K562 (cell line): ENCODE data around the gene EEF1AKMT4. TPM values are rescaled to one million over a fixed set of nuclear protein-coding genes. Genes with fewer than 3 reads are reported as not detected.

ENCODE experiments used
- ATF3 ChIP-seq, 2 experiments: fragments of 450-650 bp in 1 of 2; sonication (generic) in 1 of 2; formaldehyde crosslinking in 1 of 2; IDR thresholded peaks in 1 of 2; conservative IDR thresholded peaks in 1 of 2; 2 replicates each; pipeline versions ENCODE4 v1.6.1 to v1.8.1; 2016 to 2023; ENCODE audit warnings: mild to moderate bottlenecking in 2 of 2, moderate library complexity in 2 of 2, inconsistent platforms in 1 of 2, missing genetic modification reagents in 1 of 2
- CHAMP1 ChIP-seq: fragments of 450-650 bp; IDR thresholded peaks from 2 replicates; pipeline ENCODE4 v1.6.1; 2016; ENCODE audit warnings: mild to moderate bottlenecking
- HDAC3 ChIP-seq: fragments of 450-650 bp; IDR thresholded peaks from 2 replicates; pipeline ENCODE4 v1.6.1; 2018; ENCODE audit warnings: borderline replicate concordance, mild to moderate bottlenecking, moderate library complexity; ENCODE audit not compliant: partially characterized antibody
- L3MBTL2 ChIP-seq: fragments of 450-650 bp; IDR thresholded peaks from 2 replicates; pipeline ENCODE4 v1.6.1; 2016; ENCODE audit warnings: mild to moderate bottlenecking, moderate library complexity
- MEIS2 ChIP-seq: fragments of 450-650 bp; IDR thresholded peaks from 2 replicates; pipeline ENCODE4 v1.6.1; 2014; ENCODE audit warnings: mild to moderate bottlenecking; ENCODE audit not compliant: partially characterized antibody
- PRDM10 ChIP-seq: fragments of 450-650 bp; IDR thresholded peaks from 2 replicates; pipeline ENCODE4 v1.6.1; 2018; ENCODE audit not compliant: partially characterized antibody
- TBP ChIP-seq: optimal IDR thresholded peaks from 2 replicates; pipeline ENCODE3; 2011; ENCODE audit warnings: low read depth, low read length, improper control_type of control experiment
- TCF7L2 ChIP-seq: fragments of 150-350 bp; IDR thresholded peaks from 2 replicates; pipeline ENCODE4 v1.6.1; 2016; ENCODE audit warnings: low read depth, mild to moderate bottlenecking, low read length, moderate library complexity
- TRIM24 ChIP-seq, 2 experiments: fragments of 450-650 bp; IDR thresholded peaks; 2 replicates each; pipeline ENCODE4 v1.6.1; 2016
- YY1 ChIP-seq, 3 experiments: IDR thresholded peaks; 2 replicates each; pipeline ENCODE4 v1.6.1; 2011; ENCODE audit warnings: low read length in 2 of 3, mild to moderate bottlenecking in 2 of 3, moderate library complexity in 2 of 3, borderline replicate concordance in 1 of 3, control low read depth in 1 of 3, low read depth in 1 of 3; ENCODE audit not compliant: insufficient read depth in 3 of 3, insufficient replicate concordance in 2 of 3, control insufficient read depth in 1 of 3, insufficient read length in 1 of 3; ENCODE audit errors: extremely low read depth in 1 of 3
- ZNF212 ChIP-seq: fragments of 450-650 bp; formaldehyde crosslinking; IDR thresholded peaks from 2 replicates; pipeline ENCODE4 v1.4.0; 2020; ENCODE audit warnings: mild to moderate bottlenecking
- ZNF444 ChIP-seq: fragments of 250-450 bp; sonication (Bioruptor Pico); IDR thresholded peaks from 2 replicates; pipeline ENCODE4 v1.4.0; 2020; ENCODE audit warnings: mild to moderate bottlenecking, moderate library complexity
- ZNF785 ChIP-seq: fragments of 250-450 bp; sonication (Bioruptor Pico); IDR thresholded peaks from 2 replicates; pipeline ENCODE4 v1.4.0; 2020; ENCODE audit warnings: mild to moderate bottlenecking
- polyA plus RNA-seq, 8 experiments: library from polyadenylated mRNA; depleted of rRNA in 4 of 8; stranded (reverse) in 5 of 8; unstranded in 3 of 8; fragments of >200 nt; fragmentation: Nextera tagmentation in 2 of 8; fragmentation: Illumina TruSeq in 1 of 8; extraction: Ambion mirVana in 2 of 8; extraction: Trizol in 1 of 8; gene quantifications; 2 replicates each; pipeline versions ENCODE4 v1.2.1 to v1.2.3, GENCODE V29; 2011 to 2014; ENCODE audit warnings: inconsistent platforms in 1 of 8, missing spikeins in 1 of 8
- total RNA-seq, 7 experiments: library from RNA; depleted of rRNA in 6 of 7; stranded (reverse); fragments of >200 nt in 6 of 7; fragmentation: Illumina TruSeq in 2 of 7; extraction: Trizol in 2 of 7; gene quantifications; 2 replicates each; pipeline versions ENCODE4 v1.2.1 to v1.2.3, GENCODE V29; 2011 to 2021; ENCODE audit warnings: low replicate concordance in 1 of 7
- TF ChIP-seq, protein P1 (sequence below): fragments of 450-650 bp; IDR thresholded peaks from 2 replicates; pipeline ENCODE4 v1.6.1; 2017; ENCODE audit warnings: antibody characterized with exemption, mild to moderate bottlenecking

EEF1AKMT4 gene
- total and polyA plus RNA-seq, 9 of the 15 experiments (the other 6 are each of a cell fraction or from before 2014, with no cell fraction given) = 10.3 to 49.4 (median 18.9) TPM

DNA sequence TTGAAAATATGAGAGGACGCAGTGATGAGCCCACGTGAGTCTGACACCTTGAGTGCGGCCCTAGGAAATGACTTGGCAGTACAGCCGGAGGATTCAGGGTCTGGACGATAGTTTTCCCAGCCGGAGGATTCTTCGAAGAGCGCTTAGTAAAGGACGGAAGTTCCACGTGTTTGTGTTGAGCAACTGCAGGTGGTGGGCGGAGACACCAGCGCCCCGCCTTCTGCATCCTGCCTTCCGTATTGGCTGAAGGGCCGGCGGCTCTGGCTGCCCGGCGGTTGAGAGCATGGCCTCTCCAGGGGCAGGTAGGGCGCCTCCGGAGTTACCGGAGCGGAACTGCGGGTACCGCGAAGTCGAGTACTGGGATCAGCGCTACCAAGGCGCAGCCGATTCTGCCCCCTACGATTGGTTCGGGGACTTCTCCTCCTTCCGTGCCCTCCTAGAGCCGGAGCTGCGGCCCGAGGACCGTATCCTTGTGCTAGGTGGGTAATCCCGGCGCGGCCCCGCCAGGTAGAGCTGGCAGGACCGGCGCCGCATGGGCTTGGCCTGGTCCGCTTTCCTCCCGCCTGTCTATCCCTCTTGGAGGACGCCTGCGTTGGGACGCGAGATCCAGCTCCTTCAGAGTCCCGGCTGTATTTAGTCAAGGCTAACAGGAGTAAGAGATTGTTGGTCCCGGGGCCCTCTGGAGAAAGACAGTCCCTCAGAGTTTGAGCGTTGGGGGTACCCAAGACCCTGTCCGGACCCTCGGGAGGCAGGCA, at the start of gene EEF1AKMT4 (continued):
- peak in 2 of 3 experiments; percentile 80 to 88 for TF ChIP-seq YY1 (IDR thresholded peaks at IDR 0.05; ENCODE audit: borderline replicate concordance in 1 of 3, control insufficient read depth in 1 of 3, extremely low read depth in 1 of 3, insufficient read depth in 3 of 3, insufficient read length in 1 of 3, insufficient replicate concordance in 2 of 3, low read depth in 1 of 3, low read length in 2 of 3)
- peak; percentile 64 for TF ChIP-seq ATF3 (IDR thresholded peaks at IDR 0.05)
- no peak for TF ChIP-seq ATF3 (CRISPR knock-in tag; conservative IDR thresholded peaks at IDR 0.05)
- TF ChIP-seq TBP = peak; percentile 88
- no peak for TF ChIP-seq ZNF785 (CRISPR knock-in tag)
- TF ChIP-seq MEIS2 = no peak
- TF ChIP-seq PRDM10 = peak; percentile 39
- TF ChIP-seq TCF7L2 = 0 out of 2 replicates have a peak, but pooled peaks have one; percentile 24
- no peak for TF ChIP-seq ZNF444 (CRISPR knock-in tag)
- TF ChIP-seq TRIM24 (IDR thresholded peaks at IDR 0.05) = peak in 1 of 2 experiments; percentile 22; a peak in 1 of 4 replicates
- no peak for TF ChIP-seq ZNF212 (CRISPR knock-in tag)
- TF ChIP-seq L3MBTL2 = peak; percentile 80
- no peak for TF ChIP-seq HDAC3
- no peak for TF ChIP-seq CHAMP1
- TF ChIP-seq, protein P1, sequence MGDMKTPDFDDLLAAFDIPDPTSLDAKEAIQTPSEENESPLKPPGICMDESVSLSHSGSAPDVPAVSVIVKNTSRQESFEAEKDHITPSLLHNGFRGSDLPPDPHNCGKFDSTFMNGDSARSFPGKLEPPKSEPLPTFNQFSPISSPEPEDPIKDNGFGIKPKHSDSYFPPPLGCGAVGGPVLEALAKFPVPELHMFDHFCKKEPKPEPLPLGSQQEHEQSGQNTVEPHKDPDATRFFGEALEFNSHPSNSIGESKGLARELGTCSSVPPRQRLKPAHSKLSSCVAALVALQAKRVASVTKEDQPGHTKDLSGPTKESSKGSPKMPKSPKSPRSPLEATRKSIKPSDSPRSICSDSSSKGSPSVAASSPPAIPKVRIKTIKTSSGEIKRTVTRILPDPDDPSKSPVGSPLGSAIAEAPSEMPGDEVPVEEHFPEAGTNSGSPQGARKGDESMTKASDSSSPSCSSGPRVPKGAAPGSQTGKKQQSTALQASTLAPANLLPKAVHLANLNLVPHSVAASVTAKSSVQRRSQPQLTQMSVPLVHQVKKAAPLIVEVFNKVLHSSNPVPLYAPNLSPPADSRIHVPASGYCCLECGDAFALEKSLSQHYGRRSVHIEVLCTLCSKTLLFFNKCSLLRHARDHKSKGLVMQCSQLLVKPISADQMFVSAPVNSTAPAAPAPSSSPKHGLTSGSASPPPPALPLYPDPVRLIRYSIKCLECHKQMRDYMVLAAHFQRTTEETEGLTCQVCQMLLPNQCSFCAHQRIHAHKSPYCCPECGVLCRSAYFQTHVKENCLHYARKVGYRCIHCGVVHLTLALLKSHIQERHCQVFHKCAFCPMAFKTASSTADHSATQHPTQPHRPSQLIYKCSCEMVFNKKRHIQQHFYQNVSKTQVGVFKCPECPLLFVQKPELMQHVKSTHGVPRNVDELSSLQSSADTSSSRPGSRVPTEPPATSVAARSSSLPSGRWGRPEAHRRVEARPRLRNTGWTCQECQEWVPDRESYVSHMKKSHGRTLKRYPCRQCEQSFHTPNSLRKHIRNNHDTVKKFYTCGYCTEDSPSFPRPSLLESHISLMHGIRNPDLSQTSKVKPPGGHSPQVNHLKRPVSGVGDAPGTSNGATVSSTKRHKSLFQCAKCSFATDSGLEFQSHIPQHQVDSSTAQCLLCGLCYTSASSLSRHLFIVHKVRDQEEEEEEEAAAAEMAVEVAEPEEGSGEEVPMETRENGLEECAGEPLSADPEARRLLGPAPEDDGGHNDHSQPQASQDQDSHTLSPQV = no peak
